Panc1 (cell line): Measurements from ENCODE around the gene CYP11A1. TPM values are rescaled to one million over a fixed set of nuclear protein-coding genes. Genes with fewer than 3 reads are reported as not detected.

ENCODE experiments used
- ATAC-seq: fragments of 200-7000 bp; cut with Tn5 transposase; 2 replicates; pipeline ENCODE4 v1.9.1; 2020; ENCODE audit warnings: mild to moderate bottlenecking, moderate library complexity
- BruUV-seq: library from RNA; stranded (reverse); fragments of 400-500 nt; replicated peaks from 2 replicates; lab custom pipeline; 2021; lab: Mats Ljungman, UMichigan
- CTCF ChIA-PET: fragments of 300-600 bp; sonication (Branson Sonifier 250); formaldehyde crosslinking; loops from one replicate; lab custom pipeline; 2022; ENCODE audit warnings: antibody characterized with exemption; lab: Charles Lee
- POLR2A ChIA-PET: fragments of 300-600 bp; sonication (Branson Sonifier 250); formaldehyde crosslinking; loops from one replicate; lab custom pipeline; 2022; ENCODE audit warnings: antibody characterized with exemption; lab: Charles Lee
- DNase-seq: peaks from one replicate; pipeline ENCODE4 v3.0.0-alpha.2; 2010; ENCODE audit warnings: low read depth, low spot score
- H3K27ac ChIP-seq: 2 replicates; pipeline ENCODE4 v1.5.1; 2011; ENCODE audit warnings: mild to moderate bottlenecking, low read length, inconsistent platforms
- H3K27me3 ChIP-seq: fragments of 200-500 bp; sonication (Bioruptor generic); 2 replicates; pipeline ENCODE4 v1.6.0; 2014; ENCODE audit warnings: low read length, inconsistent platforms; ENCODE audit not compliant: control insufficient read depth, insufficient read depth
- H3K36me3 ChIP-seq: fragments of 200-500 bp; sonication (Bioruptor generic); 2 replicates; pipeline ENCODE4 v1.5.1; 2014; ENCODE audit warnings: inconsistent platforms, mild to moderate bottlenecking, low read length, moderate library complexity; ENCODE audit not compliant: control insufficient read depth, insufficient read depth
- H3K4me1 ChIP-seq: 2 replicates; pipeline ENCODE4 v1.5.1; 2011; ENCODE audit warnings: inconsistent platforms, mild to moderate bottlenecking, low read length, moderate library complexity; ENCODE audit not compliant: control insufficient read depth, insufficient read depth
- H3K4me3 ChIP-seq, 2 experiments: 2 replicates each; pipeline ENCODE4 v1.5.1; 2011 to 2012; ENCODE audit warnings: low read depth in 2 of 2, low read length in 2 of 2, mild to moderate bottlenecking in 2 of 2, inconsistent platforms in 1 of 2, moderate library complexity in 1 of 2
- H3K9me3 ChIP-seq: fragments of 200-500 bp; sonication (Bioruptor generic); 2 replicates; pipeline ENCODE4 v1.5.1; 2014; ENCODE audit warnings: low read depth, mild to moderate bottlenecking, inconsistent platforms, low read length, moderate library complexity; ENCODE audit not compliant: control insufficient read depth, insufficient read depth
- POLR2AphosphoS5 ChIP-seq: IDR thresholded peaks from 2 replicates; pipeline ENCODE4 v1.6.1; 2012; ENCODE audit warnings: mild to moderate bottlenecking, low read depth, low read length, moderate library complexity
- SIN3A ChIP-seq: IDR thresholded peaks from 2 replicates; pipeline ENCODE4 v1.6.1; 2012; ENCODE audit warnings: low read depth, mild to moderate bottlenecking, low read length, moderate library complexity, borderline replicate concordance; ENCODE audit not compliant: insufficient read depth
- TCF7L2 ChIP-seq: IDR thresholded peaks from 2 replicates; pipeline ENCODE4 v1.6.1; 2011; ENCODE audit warnings: mild to moderate bottlenecking, low read depth, low read length, inconsistent platforms
- in situ Hi-C: cut with HindIII; loops from 2 replicates; pipeline ENCODE4 v1.10.0; 2016; ENCODE audit warnings: low sequenced_read_pairs, low pct_unique_long_range_greater_than_20kb
- intact Hi-C: fragments of 100-400 bp; cut with micrococcal nuclease; formaldehyde crosslinking; loops from one replicate; pipeline ENCODE4 v1.10.0; 2022; ENCODE audit not compliant: unreplicated experiment
- total RNA-seq: library from RNA; stranded (reverse); gene quantifications from one replicate; pipeline ENCODE4 v1.2.1, GENCODE V29; 2021; ENCODE audit not compliant: unreplicated experiment
- TF ChIP-seq, protein P1 (sequence below), 2 experiments: IDR thresholded peaks; 2 replicates each; pipeline ENCODE4 v1.6.1; 2011 to 2012; ENCODE audit warnings: low read depth in 2 of 2, control low read depth in 1 of 2, low read length in 1 of 2, mild to moderate bottlenecking in 1 of 2, moderate library complexity in 1 of 2; ENCODE audit not compliant: insufficient read depth in 1 of 2
- TF ChIP-seq, protein P2 (sequence below): fragments of 450-650 bp; IDR thresholded peaks from 2 replicates; pipeline ENCODE4 v1.5.1; 2017; ENCODE audit warnings: mild to moderate bottlenecking

The CYP11A1 gene
- total RNA-seq, 1 experiment from 2014 or later: 0.57 TPM

DNA sequence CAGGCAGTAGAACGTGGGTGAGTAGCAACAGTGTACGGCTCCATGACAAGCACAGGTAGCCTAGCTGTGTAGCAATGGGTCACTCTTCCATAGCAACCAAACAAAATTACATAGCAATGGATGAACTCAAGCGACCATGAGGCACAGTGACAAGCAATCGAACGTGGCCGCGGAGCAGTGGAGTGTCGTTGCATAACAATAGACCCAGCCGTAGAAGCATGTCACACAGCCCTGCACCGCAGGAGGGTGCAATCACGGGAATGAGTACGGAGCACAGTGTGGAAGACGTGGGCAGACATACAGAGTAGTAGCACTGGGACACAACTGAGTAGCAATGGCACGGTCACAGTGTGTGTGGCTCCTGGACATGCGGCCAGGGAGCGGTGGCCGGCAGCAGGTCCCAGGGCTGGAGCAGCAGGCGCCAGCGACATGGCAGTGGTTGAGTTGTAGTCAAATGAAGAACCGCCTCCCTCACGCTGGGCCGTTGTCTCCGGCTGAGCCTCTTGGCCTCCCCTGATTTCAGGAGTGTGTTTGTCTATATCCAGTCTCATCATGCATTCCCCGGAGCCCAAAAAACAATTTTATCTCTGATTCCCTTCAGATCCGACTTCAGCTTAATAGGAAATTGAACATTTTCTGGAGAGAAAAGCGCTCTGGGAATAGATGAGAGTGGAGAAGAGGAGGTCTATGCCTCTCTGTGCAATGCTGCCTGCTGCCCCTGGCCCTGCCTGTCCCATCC is 67.2 kb downstream of the CYP11A1 start:
- no peak overlapping the region for H3K27ac ChIP-seq
- no peaks in the 10 kb centered on the region for H3K9me3 ChIP-seq
- no peaks in the 10 kb centered on the region for H3K4me1 ChIP-seq
- ChIA-PET POLR2A (no interaction called here), CTCF (no interaction called here)
- intact Hi-C loops: loop anchor here (5.0 kb wide), 1 partner anchor 103 kb away; no protein-coding TSS in a partner anchor
- no peak for TF ChIP-seq TCF7L2
- BruUV-seq: no TSS peak
- no peak for DNase-seq
- H3K27me3 ChIP-seq: no peaks in the 10 kb centered on the region
- in situ Hi-C loops: no loop called here
- no peak overlapping the region for H3K4me3 ChIP-seq
- H3K36me3 ChIP-seq: no peaks in the 10 kb centered on the region
- no peak for ATAC-seq

DNA sequence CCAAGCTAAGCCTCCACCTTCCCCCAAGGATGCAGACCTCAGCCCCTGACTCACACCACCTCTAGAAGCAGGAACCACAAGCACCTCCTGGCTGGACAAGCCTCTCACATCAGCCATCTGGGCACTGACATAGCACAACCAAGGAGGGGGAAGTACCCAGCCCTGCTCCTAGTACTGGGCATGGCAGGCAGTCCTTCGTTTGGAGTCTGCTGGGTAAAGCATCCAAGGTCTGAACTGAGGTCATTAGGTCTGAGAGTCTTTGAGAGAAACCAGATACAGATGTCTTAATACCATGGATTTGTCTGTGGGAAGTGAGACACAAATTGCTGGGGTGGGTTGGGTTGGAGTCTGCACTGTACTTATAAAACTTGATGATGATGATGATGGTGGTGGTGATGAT is 69.6 kb downstream of the CYP11A1 start:
- Histone ChIP-seq H3K27me3 (no peaks in the 10 kb centered on the region), H3K36me3 (no peaks in the 10 kb centered on the region), H3K27ac (no peak overlapping the region), H3K4me1 (no peaks in the 10 kb centered on the region), H3K4me3 (no peak overlapping the region), H3K9me3 (no peaks in the 10 kb centered on the region)
- no TSS peak for BruUV-seq
- ATAC-seq (no peak), DNase-seq (no peak)
- ChIA-PET POLR2A (no interaction called here), CTCF (no interaction called here)
- in situ Hi-C loops (no loop called here), intact Hi-C loops (no loop called here)
- TF ChIP-seq SIN3A (no peak), TCF7L2 (no peak), POLR2AphosphoS5 (no peak)
- TF ChIP-seq, protein P1, sequence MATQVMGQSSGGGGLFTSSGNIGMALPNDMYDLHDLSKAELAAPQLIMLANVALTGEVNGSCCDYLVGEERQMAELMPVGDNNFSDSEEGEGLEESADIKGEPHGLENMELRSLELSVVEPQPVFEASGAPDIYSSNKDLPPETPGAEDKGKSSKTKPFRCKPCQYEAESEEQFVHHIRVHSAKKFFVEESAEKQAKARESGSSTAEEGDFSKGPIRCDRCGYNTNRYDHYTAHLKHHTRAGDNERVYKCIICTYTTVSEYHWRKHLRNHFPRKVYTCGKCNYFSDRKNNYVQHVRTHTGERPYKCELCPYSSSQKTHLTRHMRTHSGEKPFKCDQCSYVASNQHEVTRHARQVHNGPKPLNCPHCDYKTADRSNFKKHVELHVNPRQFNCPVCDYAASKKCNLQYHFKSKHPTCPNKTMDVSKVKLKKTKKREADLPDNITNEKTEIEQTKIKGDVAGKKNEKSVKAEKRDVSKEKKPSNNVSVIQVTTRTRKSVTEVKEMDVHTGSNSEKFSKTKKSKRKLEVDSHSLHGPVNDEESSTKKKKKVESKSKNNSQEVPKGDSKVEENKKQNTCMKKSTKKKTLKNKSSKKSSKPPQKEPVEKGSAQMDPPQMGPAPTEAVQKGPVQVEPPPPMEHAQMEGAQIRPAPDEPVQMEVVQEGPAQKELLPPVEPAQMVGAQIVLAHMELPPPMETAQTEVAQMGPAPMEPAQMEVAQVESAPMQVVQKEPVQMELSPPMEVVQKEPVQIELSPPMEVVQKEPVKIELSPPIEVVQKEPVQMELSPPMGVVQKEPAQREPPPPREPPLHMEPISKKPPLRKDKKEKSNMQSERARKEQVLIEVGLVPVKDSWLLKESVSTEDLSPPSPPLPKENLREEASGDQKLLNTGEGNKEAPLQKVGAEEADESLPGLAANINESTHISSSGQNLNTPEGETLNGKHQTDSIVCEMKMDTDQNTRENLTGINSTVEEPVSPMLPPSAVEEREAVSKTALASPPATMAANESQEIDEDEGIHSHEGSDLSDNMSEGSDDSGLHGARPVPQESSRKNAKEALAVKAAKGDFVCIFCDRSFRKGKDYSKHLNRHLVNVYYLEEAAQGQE (IDR thresholded peaks at IDR 0.05; ENCODE audit: insufficient read depth in 1 of 2, low read depth in 2 of 2, low read length in 1 of 2): no peak
- TF ChIP-seq, protein P2, sequence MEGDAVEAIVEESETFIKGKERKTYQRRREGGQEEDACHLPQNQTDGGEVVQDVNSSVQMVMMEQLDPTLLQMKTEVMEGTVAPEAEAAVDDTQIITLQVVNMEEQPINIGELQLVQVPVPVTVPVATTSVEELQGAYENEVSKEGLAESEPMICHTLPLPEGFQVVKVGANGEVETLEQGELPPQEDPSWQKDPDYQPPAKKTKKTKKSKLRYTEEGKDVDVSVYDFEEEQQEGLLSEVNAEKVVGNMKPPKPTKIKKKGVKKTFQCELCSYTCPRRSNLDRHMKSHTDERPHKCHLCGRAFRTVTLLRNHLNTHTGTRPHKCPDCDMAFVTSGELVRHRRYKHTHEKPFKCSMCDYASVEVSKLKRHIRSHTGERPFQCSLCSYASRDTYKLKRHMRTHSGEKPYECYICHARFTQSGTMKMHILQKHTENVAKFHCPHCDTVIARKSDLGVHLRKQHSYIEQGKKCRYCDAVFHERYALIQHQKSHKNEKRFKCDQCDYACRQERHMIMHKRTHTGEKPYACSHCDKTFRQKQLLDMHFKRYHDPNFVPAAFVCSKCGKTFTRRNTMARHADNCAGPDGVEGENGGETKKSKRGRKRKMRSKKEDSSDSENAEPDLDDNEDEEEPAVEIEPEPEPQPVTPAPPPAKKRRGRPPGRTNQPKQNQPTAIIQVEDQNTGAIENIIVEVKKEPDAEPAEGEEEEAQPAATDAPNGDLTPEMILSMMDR: no peak

DNA sequence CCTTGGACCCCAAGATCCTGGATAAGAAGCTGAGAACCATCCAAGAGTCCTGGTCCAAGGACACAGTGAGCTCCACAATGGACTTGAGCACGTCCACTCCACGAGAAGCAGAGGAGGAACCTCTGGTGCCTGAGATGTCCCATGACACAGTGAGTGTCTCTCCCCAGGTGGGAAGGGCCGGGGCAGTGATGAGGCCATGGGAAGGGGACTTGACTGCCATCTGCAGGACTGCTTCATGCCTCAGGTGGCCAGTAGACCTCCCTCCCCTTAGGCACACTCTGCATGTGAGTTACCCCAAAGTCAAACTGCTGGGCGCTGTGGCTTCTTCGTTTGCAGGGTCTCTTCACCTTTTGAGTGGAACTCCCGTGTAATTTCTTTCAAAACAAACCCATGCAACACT is 71.6 kb downstream of the CYP11A1 start:
- intact Hi-C loops: no loop called here
- Histone ChIP-seq H3K4me3 (no peak overlapping the region), H3K27ac (no peak overlapping the region), H3K4me1 (no peaks in the 10 kb centered on the region), H3K9me3 (no peaks in the 10 kb centered on the region), H3K27me3 (no peaks in the 10 kb centered on the region), H3K36me3 (no peaks in the 10 kb centered on the region)
- CTCF ChIA-PET: no interaction called here
- in situ Hi-C loops: no loop called here
- no peak for ATAC-seq
- TF ChIP-seq, protein P2: no peak
- TF ChIP-seq, protein P1 (IDR thresholded peaks at IDR 0.05; ENCODE audit: insufficient read depth in 1 of 2, low read depth in 2 of 2, low read length in 1 of 2): no peak
- TF ChIP-seq POLR2AphosphoS5 (no peak), SIN3A (no peak)
- no TSS peak for BruUV-seq
- DNase-seq: no peak
- POLR2A ChIA-PET: no interaction called here
